GM18511 (cell line): ENCODE results near the gene RBBP8.
"Not testable (repeated sequence)": the region's sequence is repeated elsewhere in the genome, so short reads cannot be mapped to it uniquely, and the experiment has no call there.

Experiments used
- ATAC-seq: cut with Tn5 transposase; IDR thresholded peaks from one replicate; pipeline ENCODE4 v1.9.1; 2021; ENCODE audit warnings: mild to moderate bottlenecking, moderate library complexity; ENCODE audit not compliant: unreplicated experiment

RBBP8 gene

DNA sequence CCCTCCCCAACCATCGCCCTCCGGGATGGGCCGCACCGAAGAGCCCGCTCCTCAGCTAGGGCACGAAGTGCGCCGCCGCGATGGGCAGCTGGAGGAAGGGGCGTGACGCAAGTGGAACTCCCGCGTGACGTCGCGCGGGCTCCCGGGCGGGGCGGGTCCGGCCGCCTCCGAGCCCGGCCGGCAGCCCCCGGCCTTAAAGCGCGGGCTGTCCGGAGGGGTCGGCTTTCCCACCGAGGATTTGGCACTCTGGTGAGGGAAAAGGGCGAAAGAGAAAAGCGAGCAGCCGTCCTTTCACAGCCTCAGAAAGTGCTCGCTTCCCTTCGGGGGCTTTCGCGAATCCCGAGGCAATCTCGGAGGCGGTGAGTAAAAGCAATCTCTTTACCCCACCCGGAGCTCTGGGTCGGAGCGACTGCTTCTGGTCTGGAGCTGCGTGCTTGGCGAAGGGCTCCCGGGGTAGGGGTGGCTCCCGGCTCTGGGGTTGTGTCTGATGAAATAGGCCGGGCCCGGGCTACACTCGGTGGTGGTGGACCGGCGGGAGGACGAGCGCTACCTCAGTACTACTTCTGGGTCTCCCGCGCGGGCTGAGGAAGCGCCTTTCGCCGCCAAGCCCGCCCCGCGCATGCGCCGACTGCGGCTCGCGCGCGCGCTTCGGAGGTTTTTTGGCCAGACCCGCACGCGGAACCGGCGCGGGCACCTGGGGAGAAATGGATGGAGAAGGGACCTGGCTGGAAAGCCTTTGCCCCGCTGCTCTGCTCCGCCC lies at the start of gene RBBP8:
RBBP8 (plus strand) TSS at position 123 of the 760 bp plus-strand sequence. CDS start 3,524 bp downstream, outside the sequence.
- peak; percentile 86 for ATAC-seq

DNA sequence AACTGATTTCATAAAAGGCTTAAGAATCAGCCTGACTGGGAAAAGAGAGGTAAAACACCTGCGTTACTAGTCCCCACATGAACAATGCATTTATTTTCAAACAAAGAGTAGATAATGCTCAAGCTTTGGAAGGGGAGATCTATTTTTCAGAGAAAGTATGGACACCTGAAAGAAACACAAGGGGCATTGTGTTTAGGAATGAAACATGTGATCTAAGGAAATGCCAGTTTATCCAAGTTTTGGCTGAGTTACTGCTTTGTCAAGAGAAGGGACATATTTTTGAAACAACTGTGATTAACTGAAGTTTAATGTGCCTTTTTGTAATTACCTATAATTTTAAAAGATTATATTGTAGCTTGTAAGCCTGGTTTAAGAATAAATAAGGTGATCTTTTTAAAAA lies 49.3 kb upstream of the RBBP8 start:
- no peak for ATAC-seq

GRCh38 chr18:22885694-22886093 lies 47.4 kb upstream of the RBBP8 start:
- ATAC-seq, result not testable (repeated sequence)

- no peak for ATAC-seq
Measured at GRCh38 chr18:22899421-22899820, 33.7 kb upstream of the RBBP8 start.

DNA sequence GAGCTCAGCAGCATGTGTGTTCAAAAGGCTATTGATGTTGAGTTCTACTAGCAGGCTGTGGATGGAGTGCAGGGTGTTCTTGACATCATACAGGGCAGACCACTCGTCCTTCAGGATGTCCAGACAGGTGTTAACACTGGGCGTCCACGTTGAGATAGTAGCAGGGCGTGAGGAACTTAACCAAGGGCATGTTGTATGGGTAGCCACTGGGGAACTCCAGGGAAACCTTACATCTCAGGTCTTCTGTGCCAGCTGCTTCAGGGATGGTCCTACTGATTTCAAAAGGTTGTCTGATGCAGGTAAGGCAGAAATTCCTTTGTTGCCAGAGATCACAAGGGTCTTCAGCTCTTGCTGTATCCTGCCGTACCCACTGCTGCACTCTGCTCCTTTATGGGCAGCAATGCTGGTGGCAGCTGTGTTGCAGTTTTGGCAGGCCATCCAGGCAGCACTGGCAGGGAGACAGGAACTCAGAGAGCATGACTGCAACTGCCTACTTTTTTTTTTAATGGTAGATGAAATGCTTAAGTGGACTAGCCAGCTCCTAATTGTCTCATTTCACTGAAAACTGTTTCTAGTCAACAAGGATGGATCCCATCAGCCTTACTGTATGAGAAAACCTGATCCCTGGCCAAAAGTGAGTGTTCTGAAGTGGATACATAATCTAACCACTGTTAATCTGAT lies 32.4 kb upstream of the RBBP8 start:
- ATAC-seq, result no peak

GRCh38 chr18:22902093-22902492 lies 31.0 kb upstream of the RBBP8 start:
- ATAC-seq, result no peak

DNA sequence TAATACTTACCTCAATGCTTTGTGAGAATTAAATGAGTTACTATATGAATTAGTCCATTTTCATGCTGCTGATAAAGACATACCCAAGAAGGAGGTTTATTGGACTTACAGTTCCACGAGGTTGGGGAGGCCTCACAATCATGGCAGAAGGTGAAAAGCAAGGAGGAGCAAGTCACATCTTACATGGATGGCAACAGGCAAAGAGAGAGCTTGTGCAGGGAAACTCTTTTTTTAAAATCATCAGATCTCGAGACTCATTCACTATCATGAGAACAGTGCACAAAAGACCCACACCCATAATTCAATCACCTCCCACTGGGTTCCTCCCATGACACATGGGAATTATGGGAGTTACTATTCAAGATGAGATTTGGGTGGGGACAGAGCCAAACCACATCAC lies 29.9 kb upstream of the RBBP8 start:
- ATAC-seq, result not testable (repeated sequence)

DNA sequence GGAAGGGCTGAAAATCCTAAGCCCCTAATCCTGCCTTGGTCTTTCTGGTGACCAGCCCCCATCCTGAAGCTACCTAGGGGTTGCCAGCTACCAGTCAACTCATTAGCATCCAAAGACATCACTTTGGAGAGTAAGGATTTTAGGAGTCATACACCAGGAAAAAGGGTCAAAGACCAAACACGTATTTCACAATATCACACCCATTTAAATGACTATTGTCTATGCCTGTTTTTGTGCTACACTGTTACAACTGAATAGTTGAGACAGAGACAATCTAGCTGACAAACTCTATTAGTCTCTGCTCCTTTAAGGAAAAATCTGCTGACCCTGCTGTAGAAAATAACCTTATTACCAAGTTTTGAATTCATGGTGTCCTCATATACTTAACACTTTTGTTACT lies 21.0 kb upstream of the RBBP8 start:
- no peak for ATAC-seq

GRCh38 chr18:22912835-22913234 lies 20.3 kb upstream of the RBBP8 start:
- ATAC-seq, result no peak

DNA sequence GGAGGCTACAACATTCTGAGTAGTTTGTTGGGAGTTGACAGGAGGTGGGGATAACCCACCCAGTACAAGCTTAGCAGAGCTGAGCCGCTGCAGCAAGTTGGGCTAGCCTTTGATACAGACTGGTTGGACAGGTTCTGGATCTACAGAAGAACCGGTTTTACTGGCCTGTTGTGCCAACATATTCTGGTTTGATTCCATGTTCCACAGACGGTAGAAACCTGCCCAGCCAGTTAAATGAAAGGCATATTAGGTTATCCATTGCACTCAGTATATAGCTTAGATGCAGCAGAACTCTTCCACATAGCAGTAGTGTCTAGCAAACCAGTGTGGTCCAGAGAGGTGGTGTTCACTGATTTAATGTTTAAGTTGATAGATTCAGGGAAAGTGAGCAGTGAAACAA lies 19.3 kb upstream of the RBBP8 start:
- no peak for ATAC-seq

DNA sequence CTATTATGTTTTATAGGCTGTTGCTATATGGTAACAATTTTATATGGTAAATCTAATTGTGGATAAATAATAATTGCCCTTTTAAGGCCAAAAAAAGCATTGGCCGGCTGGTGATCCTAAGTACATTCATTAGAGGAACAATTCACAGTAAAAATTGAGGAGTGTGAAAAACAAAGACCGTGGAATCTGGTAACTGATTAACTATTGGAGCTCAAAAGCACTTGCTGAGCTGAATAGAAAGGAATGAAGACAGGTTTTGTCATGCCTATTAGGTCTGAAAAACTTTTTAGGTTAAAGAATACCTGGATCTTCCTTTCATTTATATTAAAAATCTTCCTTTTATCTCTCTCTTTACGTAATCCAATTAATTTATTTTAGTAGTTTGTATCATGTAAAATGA lies 18.5 kb upstream of the RBBP8 start:
- no peak for ATAC-seq

- no peak for ATAC-seq
Measured at GRCh38 chr18:22915337-22915736, 17.8 kb upstream of the RBBP8 start.

DNA sequence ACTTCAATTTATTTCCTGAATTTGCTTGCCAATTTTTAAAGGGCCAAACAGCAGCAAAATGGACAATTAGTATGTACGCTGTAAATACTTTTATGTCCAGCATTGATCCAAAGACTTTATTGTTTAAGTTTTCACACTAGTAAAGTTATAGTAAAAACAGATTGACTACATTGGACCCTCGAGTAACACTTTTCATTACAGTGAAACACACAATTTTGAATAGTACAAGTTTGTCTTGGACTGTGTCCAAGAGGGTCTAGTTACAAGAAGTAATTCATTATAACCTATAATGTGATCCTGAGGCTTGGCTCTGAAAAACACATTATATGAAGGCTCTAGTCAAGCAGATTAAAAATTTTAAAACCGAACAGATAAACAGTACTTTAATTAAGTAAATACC lies 11.4 kb upstream of the RBBP8 start:
- no peak for ATAC-seq

- no peak for ATAC-seq
Measured at GRCh38 chr18:22924589-22924988, 8.5 kb upstream of the RBBP8 start.

GRCh38 chr18:22926454-22926853 lies 6.7 kb upstream of the RBBP8 start:
- ATAC-seq, result no peak

DNA sequence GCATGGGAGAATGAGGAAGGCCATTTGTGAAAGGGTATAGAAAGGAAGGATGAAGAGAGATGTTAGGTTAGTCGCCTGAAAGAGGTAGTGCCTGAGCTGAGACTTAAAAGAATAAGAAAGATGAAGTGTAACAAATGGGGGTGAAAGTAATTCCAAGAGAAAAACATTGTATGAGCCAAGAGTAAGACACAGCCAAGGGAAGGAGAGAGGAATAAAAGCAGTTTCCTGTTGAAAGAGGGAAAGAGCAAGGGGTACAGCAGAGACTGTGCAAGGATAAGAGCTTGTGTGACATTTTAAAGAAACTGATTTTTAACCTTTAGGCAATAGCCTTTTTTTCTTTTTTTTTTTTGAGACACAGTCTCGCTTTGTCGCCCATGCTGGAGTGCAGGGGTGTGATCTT lies 4.8 kb upstream of the RBBP8 start:
- ATAC-seq, result no peak

DNA sequence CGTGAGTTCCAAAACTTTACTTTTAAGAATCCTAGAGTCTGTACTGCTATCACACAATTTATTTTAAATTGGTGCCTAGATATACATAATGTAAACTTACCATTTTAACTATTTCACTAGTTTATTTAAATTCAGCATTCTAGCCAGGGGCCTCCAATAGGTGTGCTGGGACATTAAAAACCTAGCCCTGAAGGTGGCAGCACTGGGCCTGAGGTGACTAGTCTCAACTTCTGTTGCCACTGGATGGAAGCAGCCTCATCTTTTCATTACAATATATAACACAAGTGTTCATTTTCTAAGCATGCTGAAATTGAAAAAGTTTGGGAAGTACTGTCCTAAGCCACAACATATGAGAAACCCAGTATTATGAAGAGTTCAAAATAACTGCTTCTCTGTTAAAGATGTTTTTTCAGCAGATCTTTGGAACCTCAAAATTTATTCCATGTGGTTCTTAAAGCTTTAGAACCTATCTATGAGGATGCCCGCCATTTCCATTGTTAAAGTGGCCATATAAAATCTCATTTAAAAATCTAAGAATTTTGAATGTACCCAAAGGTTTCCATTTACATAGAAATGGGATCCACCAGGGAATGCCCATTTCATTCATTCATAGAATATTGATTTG lies 2.9 kb upstream of the RBBP8 start:
- peak; percentile 39 for ATAC-seq

- peak; percentile 42 for ATAC-seq
Measured at GRCh38 chr18:22932885-22933205, 283 bp upstream of the RBBP8 start.

DNA sequence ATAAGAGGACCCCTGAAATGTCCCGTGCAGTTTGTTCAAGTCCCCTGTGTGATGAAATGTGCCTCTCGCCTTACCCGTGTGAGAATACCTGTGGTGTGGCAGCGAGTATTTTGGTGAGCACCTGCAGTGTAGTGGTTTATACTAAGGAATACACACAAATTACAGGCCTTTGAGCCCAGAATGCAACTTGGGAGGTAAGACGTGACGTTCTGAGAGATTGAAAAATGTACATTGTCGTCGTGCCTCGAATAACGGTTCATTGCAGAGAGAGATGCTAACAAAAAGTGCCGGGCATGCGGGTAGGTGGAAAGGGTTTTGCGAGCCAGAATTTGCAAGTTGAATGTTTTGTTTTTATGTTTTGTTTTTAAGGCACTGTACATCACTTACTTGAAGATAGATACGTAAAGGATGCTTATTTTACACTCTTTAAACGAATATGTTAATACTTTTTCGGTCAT lies 867 bp downstream of the RBBP8 start:
- ATAC-seq, result peak; percentile 28

DNA sequence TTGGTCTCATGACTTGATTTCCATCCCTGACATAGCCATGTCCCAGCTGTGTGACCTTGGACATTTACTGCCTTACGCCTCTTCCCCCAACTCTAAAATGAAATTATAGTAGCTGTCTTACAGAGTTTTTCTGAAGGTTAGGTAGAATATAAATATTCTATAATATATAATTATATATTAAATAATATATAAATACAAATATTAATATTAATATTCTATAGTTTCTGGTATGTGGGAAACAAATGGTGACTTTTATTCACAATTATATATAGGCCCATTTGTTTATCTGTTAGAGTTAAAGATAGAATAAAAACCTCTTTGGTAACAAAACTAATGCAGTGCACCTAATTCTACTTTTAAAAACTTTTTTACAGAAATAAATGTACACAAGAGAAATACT lies 1.7 kb downstream of the RBBP8 start:
- ATAC-seq, result no peak

- ATAC-seq, result no peak
Measured at GRCh38 chr18:22935431-22935830, 2.3 kb downstream of the RBBP8 start.

GRCh38 chr18:22936515-22936914 lies 3.4 kb downstream of the RBBP8 start:
- no peak for ATAC-seq
